Effector memory CD4-positive, alpha-beta T cell (primary cell): Measurements from ENCODE around the gene R3HCC1L.

Experiments
- DNase-seq, 3 donors: peaks; one replicate each; pipeline ENCODE4 v3.0.0-alpha.2; 2020
- H3K27ac ChIP-seq: 2 replicates; pipeline ENCODE4 v1.7.0; 2013; ENCODE audit warnings: mild to moderate bottlenecking, low read length, moderate library complexity; ENCODE audit not compliant: insufficient read depth, poor library complexity, severe bottlenecking
- H3K27me3 ChIP-seq: replicated peaks from 2 replicates; pipeline ENCODE4 v1.7.0; 2013; ENCODE audit warnings: mild to moderate bottlenecking, low read length; ENCODE audit not compliant: insufficient read depth, control insufficient read depth, poor library complexity, severe bottlenecking
- H3K36me3 ChIP-seq: 2 replicates; pipeline ENCODE4 v1.7.0; 2013; ENCODE audit warnings: mild to moderate bottlenecking, low read length, moderate library complexity; ENCODE audit not compliant: control insufficient read depth, insufficient read depth
- H3K4me1 ChIP-seq: 2 replicates; pipeline ENCODE4 v1.7.0; 2013; ENCODE audit warnings: low read length, mild to moderate bottlenecking; ENCODE audit not compliant: control insufficient read depth, insufficient read depth, poor library complexity, severe bottlenecking
- H3K4me3 ChIP-seq: 2 replicates; pipeline ENCODE4 v1.7.0; 2013; ENCODE audit warnings: low read length, low read depth, mild to moderate bottlenecking; ENCODE audit not compliant: insufficient read depth, poor library complexity, severe bottlenecking
- H3K9me3 ChIP-seq: 2 replicates; pipeline ENCODE4 v1.7.0; 2013; ENCODE audit warnings: mild to moderate bottlenecking, low read length, moderate library complexity; ENCODE audit not compliant: control insufficient read depth

R3HCC1L gene

GRCh38 chr10:98240524-98240923, 106.1 kb downstream of the R3HCC1L start:
- Histone ChIP-seq H3K4me1 (no peaks in the 10 kb centered on the region), H3K27me3 (no peaks in the 10 kb centered on the region), H3K27ac (no peak overlapping the region), H3K9me3 (no peaks in the 10 kb centered on the region), H3K4me3 (no peak overlapping the region), H3K36me3 (peaks cover 71% of the 10 kb centered on the region)
- no peak for DNase-seq

DNA sequence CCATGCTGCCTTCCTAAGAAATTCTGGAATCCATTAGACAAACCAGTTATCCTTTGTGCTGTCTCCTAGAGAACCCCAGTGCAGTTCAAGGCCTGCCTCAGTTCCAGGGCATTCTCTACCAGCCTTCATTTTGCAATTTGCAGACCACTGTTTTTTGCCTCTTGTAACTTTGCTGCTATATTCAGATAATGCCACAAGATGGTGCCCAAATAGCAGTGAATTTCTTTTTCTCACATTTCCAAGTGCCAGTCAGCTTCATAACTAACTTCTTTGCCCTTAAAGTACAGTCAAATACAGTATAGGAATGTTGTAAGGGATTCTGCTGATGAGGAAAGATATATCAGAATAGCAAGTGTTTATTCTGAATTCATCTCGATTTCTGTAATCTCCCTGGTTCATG, 108.4 kb downstream of the R3HCC1L start:
- Histone ChIP-seq H3K27me3 (no peaks in the 10 kb centered on the region), H3K27ac (no peak overlapping the region), H3K9me3 (no peaks in the 10 kb centered on the region), H3K36me3 (peaks cover 69% of the 10 kb centered on the region), H3K4me3 (no peak overlapping the region), H3K4me1 (no peaks in the 10 kb centered on the region)
- no peak for DNase-seq

DNA sequence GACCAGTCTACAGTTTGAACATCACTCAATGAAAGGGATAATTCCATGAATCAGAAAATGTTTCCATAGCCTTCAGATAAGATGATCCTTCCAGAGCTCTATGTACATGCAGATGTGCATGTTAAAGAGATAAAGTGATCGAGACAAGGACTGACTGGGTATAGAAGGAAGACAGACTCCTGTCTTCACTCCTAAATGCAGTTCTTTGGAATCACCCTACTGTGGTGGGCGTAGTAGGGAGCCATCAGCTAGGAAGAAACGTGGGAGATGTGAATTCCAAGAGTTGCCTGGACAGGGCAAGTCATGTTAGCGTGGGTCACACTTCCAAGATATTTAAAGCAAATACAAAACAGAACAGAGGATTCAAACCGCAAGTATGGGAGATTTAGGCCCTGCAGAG, 109.7 kb downstream of the R3HCC1L start:
- H3K4me1 ChIP-seq = no peaks in the 10 kb centered on the region
- no peak for DNase-seq
- H3K27me3 ChIP-seq = no peaks in the 10 kb centered on the region
- H3K9me3 ChIP-seq = no peaks in the 10 kb centered on the region
- H3K27ac ChIP-seq = no peak overlapping the region
- H3K4me3 ChIP-seq = no peak overlapping the region
- peaks cover 66% of the 10 kb centered on the region for H3K36me3 ChIP-seq

GRCh38 chr10:98244586-98244985, 110.1 kb downstream of the R3HCC1L start:
- DNase-seq = no peak
- H3K27ac ChIP-seq = no peak overlapping the region
- peaks cover 68% of the 10 kb centered on the region for H3K36me3 ChIP-seq
- no peak overlapping the region for H3K4me3 ChIP-seq
- no peaks in the 10 kb centered on the region for H3K9me3 ChIP-seq
- no peaks in the 10 kb centered on the region for H3K27me3 ChIP-seq
- no peaks in the 10 kb centered on the region for H3K4me1 ChIP-seq

DNA sequence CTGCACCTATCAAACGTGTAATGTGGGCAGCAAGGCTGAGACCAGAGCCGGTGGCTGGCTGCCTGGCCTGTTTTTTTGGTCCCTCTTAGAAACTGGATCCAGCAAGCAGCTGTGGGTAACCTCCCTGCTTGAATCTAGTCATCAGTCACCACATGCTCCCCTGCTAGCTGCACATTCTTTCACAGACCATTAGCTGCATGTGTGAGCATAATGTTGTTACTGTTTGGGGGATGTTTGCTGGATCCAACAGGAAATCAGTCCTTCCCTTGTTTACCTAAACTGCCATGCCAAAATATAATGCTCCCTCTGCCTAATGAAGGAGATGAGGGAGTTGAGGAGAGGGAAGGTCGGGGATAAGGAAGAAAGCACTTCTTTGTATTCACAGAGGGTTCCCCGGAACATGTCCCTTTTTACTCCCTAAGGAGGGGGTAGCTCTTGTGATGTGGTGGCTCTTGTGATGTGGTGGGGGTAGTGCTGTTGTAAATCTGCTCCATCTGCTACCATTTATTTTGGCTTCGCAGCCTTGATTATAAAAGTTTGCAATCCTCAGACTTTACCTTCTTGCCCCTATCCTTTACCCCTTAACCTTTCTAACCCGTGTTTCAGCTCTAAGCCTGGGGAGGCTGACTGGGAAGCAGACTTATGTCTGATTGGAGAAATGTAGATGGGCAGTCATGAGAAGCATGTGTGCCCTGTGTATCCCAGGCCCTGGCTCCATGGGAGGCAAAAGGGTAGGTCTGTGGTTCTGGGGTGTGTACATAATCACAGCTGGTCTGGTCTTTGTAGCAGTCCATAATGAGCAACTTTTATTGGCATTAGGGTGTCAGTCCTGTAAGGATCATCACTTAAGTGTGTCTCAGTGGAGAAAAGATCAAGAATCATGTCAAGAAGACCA, 112.7 kb downstream of the R3HCC1L start:
- Histone ChIP-seq H3K4me3 (no peak overlapping the region), H3K27ac (no peak overlapping the region), H3K9me3 (no peaks in the 10 kb centered on the region), H3K4me1 (no peaks in the 10 kb centered on the region), H3K36me3 (peaks cover 62% of the 10 kb centered on the region), H3K27me3 (no peaks in the 10 kb centered on the region)
- DNase-seq = no peak

DNA sequence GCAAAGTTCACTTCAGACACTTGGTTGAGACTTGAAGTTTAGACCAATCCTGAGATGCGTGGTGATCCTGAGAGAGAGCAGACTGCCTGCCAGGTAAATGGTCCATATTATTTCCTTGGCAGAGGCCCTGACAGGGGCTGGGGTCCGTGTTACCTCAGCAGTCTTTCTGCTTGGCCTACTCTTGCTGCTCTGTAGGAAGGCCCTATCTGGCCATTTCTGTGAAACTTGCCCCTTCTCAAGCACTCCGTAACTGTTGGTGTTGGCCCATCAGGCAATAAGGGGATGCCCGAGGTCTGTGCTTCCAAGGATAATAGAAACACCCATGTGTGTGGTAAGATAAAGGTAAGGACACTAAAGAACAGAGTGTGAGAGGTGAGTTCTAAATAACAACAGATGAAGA, 113.6 kb downstream of the R3HCC1L start:
- Histone ChIP-seq H3K27me3 (no peaks in the 10 kb centered on the region), H3K36me3 (peaks cover 58% of the 10 kb centered on the region), H3K4me1 (no peaks in the 10 kb centered on the region), H3K4me3 (no peak overlapping the region), H3K27ac (no peak overlapping the region), H3K9me3 (no peaks in the 10 kb centered on the region)
- no peak for DNase-seq

DNA sequence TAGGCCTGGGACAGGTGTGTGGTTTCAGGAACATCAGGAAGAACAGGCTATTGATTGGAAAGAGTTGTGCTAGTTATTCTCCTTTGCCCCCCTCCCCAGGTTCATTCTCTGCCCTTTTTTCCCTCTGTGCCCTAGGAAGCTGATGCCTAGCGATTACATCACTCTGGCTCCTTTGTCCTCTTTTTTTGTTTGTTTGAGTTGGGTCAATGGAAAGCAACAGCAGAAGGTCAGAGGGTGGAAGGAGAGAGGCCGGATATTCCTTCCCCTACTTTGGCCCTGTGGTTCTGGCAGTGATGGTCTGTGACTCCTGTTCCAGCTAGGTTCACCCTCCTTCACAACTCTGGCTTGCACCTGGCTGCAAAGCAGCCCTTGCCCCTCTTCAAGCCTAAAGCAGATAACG, 114.7 kb downstream of the R3HCC1L start:
- no peak for DNase-seq
- no peak overlapping the region for H3K4me3 ChIP-seq
- peaks cover 48% of the 10 kb centered on the region for H3K36me3 ChIP-seq
- H3K27me3 ChIP-seq = no peaks in the 10 kb centered on the region
- H3K27ac ChIP-seq = no peak overlapping the region
- no peaks in the 10 kb centered on the region for H3K4me1 ChIP-seq
- no peaks in the 10 kb centered on the region for H3K9me3 ChIP-seq

DNA sequence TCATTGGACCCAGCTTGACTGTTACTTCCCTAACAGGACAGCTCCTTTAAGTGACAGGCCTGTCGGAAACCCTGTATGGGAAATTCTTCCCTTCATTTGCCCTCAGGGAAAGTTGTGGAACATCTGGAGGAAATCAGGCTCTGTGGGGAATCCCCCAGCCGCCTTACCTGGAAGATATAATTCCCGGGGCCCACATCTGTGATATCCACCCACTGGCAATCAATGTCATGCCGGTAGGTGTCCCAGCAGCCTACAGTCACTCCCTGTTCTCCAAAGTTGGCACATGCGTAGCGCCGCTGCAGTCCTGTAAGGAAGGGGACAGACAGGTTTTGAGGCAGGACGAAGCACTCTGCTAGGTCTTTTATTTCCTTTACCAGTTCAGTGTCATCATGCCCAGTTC, 116.9 kb downstream of the R3HCC1L start:
- H3K4me1 ChIP-seq = no peaks in the 10 kb centered on the region
- peaks cover 28% of the 10 kb centered on the region for H3K36me3 ChIP-seq
- H3K27ac ChIP-seq = no peak overlapping the region
- no peaks in the 10 kb centered on the region for H3K9me3 ChIP-seq
- H3K4me3 ChIP-seq = no peak overlapping the region
- DNase-seq = no peak
- H3K27me3 ChIP-seq = no peaks in the 10 kb centered on the region

DNA sequence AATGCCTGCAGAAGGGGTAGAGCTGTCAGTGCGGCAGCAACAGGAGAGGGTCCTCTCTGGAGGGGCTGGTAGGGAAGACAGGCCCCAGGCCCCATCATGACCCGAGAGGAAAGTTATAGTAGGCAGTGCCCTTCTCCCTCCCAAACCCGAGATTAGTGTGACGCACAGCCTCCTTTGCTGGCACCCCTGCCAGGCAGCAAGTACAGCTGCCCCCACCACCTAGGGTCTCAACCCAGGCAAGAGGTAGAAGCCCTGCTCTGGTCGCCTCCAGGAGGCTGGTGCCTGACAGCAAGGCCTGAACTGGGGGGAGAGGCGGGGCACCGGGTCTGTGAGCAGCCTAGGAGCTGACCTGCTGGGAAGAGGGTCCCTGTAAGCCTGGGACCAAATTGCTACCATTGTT, 118.0 kb downstream of the R3HCC1L start:
- DNase-seq = no peak
- H3K9me3 ChIP-seq = no peaks in the 10 kb centered on the region
- H3K27ac ChIP-seq = no peak overlapping the region
- no peak overlapping the region for H3K4me3 ChIP-seq
- peaks cover 21% of the 10 kb centered on the region for H3K36me3 ChIP-seq
- no peaks in the 10 kb centered on the region for H3K27me3 ChIP-seq
- no peaks in the 10 kb centered on the region for H3K4me1 ChIP-seq

DNA sequence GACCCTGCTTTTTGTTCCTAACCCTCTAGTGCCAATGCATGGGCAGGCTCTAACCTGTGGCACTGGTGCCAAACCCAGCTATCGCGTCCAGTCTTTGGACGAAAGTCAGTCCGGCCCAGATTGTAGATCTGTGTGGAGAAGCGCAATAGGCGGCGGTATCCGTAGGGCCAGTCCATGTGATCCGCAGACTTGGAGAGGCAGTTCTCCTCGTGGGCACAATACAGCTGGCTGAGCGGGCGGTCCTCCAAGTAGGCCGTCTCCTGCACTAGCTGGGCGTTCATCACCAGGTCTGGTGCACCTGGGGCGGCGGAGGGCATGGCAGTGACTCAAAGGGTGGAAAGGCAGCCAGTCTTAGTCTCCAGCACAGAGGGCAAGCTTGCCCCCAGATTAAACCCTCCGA, 119.0 kb downstream of the R3HCC1L start:
- DNase-seq = no peak
- Histone ChIP-seq H3K27me3 (no peaks in the 10 kb centered on the region), H3K27ac (no peak overlapping the region), H3K9me3 (no peaks in the 10 kb centered on the region), H3K4me3 (no peak overlapping the region), H3K36me3 (peaks cover 11% of the 10 kb centered on the region), H3K4me1 (no peaks in the 10 kb centered on the region)
